Hepatocyte (in vitro differentiated cells): ENCODE results near the gene CLN3.

Source experiments
- CTCF ChIP-seq: fragments of 200-600 bp; sonication (generic); IDR thresholded peaks from 2 replicates; pipeline ENCODE4 v1.5.1; 2016; ENCODE audit warnings: antibody characterized with exemption, mild to moderate bottlenecking; ENCODE audit not compliant: poor library complexity
- EZH2 ChIP-seq: fragments of 200-600 bp; sonication (generic); IDR thresholded peaks from 2 replicates; pipeline ENCODE4 v1.6.1; 2016; ENCODE audit warnings: antibody characterized with exemption, mild to moderate bottlenecking, borderline replicate concordance

GRCh38 chr16:28486266-28486665, 5.6 kb downstream of the CLN3 start:
- TF ChIP-seq CTCF (no peak), EZH2 (no peak)
